T-helper 2 cell treated with Interferon-gamma antibody and Interleukin-4, amounts not matched to agents 5 μg/mL and 100 μg/mL, for 36 hours (primary cell): ENCODE data around the gene DRC7.

Experiments
- DNase-seq: peaks from one replicate; pipeline ENCODE4 v3.0.0; 2021; ENCODE audit warnings: low spot score
- H3K27ac Mint-ChIP-seq: one replicate; pipeline ENCODE4 v1.8.0; 2021; ENCODE audit warnings: mild to moderate bottlenecking, mixed read lengths
- H3K27me3 Mint-ChIP-seq: one replicate; pipeline ENCODE4 v1.8.0; 2021; ENCODE audit warnings: low read depth, mixed read lengths
- H3K36me3 Mint-ChIP-seq: one replicate; pipeline ENCODE4 v1.8.0; 2021; ENCODE audit warnings: low read depth, mixed read lengths
- H3K4me1 Mint-ChIP-seq: one replicate; pipeline ENCODE4 v1.8.0; 2021; ENCODE audit warnings: low read depth, mixed read lengths
- H3K4me3 Mint-ChIP-seq: one replicate; pipeline ENCODE4 v1.8.0; 2022; ENCODE audit warnings: mild to moderate bottlenecking, moderate library complexity, mixed read lengths
- H3K9me3 Mint-ChIP-seq: one replicate; pipeline ENCODE4 v1.8.0; 2021; ENCODE audit warnings: mixed read lengths

Gene DRC7

DNA sequence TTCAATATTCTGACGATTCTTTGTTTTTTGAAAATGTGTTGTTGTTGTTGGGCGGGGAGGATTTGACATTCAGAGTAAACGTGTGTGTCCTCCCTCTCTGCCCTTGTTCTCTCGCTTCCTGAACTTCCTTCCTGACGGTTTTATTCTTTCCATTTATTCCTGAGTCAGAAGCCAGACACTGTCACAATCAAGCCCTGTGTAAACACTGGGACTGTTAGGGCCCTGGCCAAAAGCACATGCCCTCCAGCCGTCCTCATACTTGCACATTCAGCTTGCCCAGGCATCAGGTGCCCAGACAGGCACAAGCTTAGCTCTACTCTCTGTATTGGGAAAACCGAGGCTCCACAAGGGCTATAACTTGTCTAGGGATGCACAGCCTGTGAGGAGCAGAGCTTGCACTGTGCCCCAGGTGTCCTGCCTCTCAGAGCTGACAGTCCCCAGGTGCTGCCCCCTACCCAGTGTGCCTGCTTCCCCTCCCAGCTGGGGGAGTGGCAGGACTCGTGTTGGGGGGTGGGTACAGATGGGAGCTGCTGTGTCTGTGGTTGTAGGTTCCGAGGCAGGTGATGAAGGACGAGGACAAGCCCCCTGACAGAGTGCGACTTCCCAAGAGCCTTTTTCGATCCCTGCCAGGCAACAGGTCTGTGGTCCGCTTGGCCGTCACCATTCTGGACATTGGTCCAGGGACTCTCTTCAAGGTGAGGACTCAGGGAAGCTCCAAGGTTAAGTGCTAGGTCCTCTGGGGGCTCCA lies 16.8 kb upstream of the DRC7 start:
- Mint-ChIP-seq H3K36me3 (no peaks in the 10 kb centered on the region), H3K4me3 (no peak overlapping the region), H3K9me3 (no peaks in the 10 kb centered on the region), H3K4me1 (no peaks in the 10 kb centered on the region), H3K27me3 (peaks cover 15% of the 10 kb centered on the region), H3K27ac (no peak overlapping the region)
- no peak for DNase-seq

GRCh38 chr16:57679016-57679415 lies 15.6 kb upstream of the DRC7 start:
- Mint-ChIP-seq H3K27ac (no peak overlapping the region), H3K4me3 (no peak overlapping the region), H3K27me3 (peaks cover 6% of the 10 kb centered on the region), H3K4me1 (no peaks in the 10 kb centered on the region), H3K9me3 (no peaks in the 10 kb centered on the region), H3K36me3 (no peaks in the 10 kb centered on the region)
- no peak for DNase-seq

DNA sequence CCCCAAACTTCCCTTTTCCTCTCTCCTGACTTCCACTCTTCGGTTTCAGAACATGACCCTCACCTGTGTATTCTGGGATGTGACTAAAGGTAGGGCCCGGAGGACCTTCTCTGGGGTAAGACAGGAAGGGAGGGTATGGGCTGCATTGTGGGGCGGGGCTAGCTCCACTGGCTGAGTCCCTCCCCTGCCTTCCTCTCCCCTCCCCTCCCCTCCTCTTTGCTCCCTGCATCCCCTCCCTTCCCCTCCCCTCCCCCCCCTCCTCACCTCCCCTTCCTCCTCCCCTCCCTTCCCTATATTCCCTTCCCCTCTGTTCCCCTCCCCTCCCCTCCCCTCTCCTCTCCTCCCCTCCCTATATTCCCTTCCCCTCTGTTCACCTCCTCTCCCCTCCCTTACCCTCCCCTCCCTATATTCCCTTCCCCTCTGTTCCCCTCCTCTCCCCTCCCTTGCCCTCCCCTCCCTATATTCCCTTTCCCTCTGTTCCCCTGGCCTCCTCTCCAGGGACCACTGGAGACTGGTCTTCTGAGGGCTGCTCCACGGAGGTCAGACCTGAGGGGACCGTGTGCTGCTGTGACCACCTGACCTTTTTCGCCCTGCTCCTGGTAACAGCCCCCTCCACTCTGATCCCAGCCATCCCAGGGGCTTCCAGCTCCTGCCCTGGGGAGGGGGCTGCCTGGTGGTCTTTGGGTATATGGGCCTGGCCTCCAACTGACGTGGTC lies 14.7 kb upstream of the DRC7 start:
- no peak overlapping the region for H3K27ac Mint-ChIP-seq
- no peaks in the 10 kb centered on the region for H3K9me3 Mint-ChIP-seq
- H3K27me3 Mint-ChIP-seq = peaks cover 5% of the 10 kb centered on the region
- no peak for DNase-seq
- H3K4me1 Mint-ChIP-seq = no peaks in the 10 kb centered on the region
- no peak overlapping the region for H3K4me3 Mint-ChIP-seq
- H3K36me3 Mint-ChIP-seq = no peaks in the 10 kb centered on the region

- no peaks in the 10 kb centered on the region for H3K36me3 Mint-ChIP-seq
- H3K9me3 Mint-ChIP-seq = no peaks in the 10 kb centered on the region
- peaks cover 5% of the 10 kb centered on the region for H3K27me3 Mint-ChIP-seq
- H3K4me3 Mint-ChIP-seq = no peak overlapping the region
- H3K4me1 Mint-ChIP-seq = no peaks in the 10 kb centered on the region
- H3K27ac Mint-ChIP-seq = no peak overlapping the region
- DNase-seq = no peak
These were observed 13.7 kb upstream of the DRC7 start for GRCh38 chr16:57680842-57681375.

- Mint-ChIP-seq H3K27me3 (peaks cover 2% of the 10 kb centered on the region), H3K27ac (no peak overlapping the region), H3K4me3 (no peak overlapping the region), H3K4me1 (no peaks in the 10 kb centered on the region), H3K9me3 (no peaks in the 10 kb centered on the region), H3K36me3 (no peaks in the 10 kb centered on the region)
- no peak for DNase-seq
These were observed 12.5 kb upstream of the DRC7 start for GRCh38 chr16:57681950-57682728.

GRCh38 chr16:57682809-57683635 lies 11.6 kb upstream of the DRC7 start:
- Mint-ChIP-seq H3K27me3 (no peaks in the 10 kb centered on the region), H3K36me3 (no peaks in the 10 kb centered on the region), H3K9me3 (no peaks in the 10 kb centered on the region), H3K27ac (no peak overlapping the region), H3K4me1 (no peaks in the 10 kb centered on the region), H3K4me3 (no peak overlapping the region)
- no peak for DNase-seq

GRCh38 chr16:57683636-57684545 lies 10.7 kb upstream of the DRC7 start:
- Mint-ChIP-seq H3K27me3 (no peaks in the 10 kb centered on the region), H3K9me3 (no peaks in the 10 kb centered on the region), H3K36me3 (no peaks in the 10 kb centered on the region), H3K4me1 (peaks cover 4% of the 10 kb centered on the region), H3K27ac (no peak overlapping the region), H3K4me3 (no peak overlapping the region)
- no peak for DNase-seq

GRCh38 chr16:57684626-57685358 lies 9.8 kb upstream of the DRC7 start:
- Mint-ChIP-seq H3K27ac (no peak overlapping the region), H3K36me3 (no peaks in the 10 kb centered on the region), H3K4me1 (peaks cover 13% of the 10 kb centered on the region), H3K9me3 (no peaks in the 10 kb centered on the region), H3K27me3 (no peaks in the 10 kb centered on the region), H3K4me3 (no peak overlapping the region)
- DNase-seq = no peak

DNA sequence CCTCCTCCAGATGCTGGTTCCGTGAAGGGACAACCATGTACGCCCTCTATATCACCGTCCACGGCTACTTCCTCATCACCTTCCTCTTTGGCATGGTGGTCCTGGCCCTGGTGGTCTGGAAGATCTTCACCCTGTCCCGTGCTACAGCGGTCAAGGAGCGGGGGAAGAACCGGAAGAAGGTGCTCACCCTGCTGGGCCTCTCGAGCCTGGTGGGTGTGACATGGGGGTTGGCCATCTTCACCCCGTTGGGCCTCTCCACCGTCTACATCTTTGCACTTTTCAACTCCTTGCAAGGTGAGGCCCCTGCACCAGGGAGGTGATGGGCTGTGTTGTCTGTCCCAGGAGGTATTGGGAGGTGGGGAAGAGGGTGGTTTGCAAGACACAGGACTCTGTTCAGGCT lies 9.0 kb upstream of the DRC7 start:
- H3K36me3 Mint-ChIP-seq = no peaks in the 10 kb centered on the region
- no peak overlapping the region for H3K4me3 Mint-ChIP-seq
- H3K27ac Mint-ChIP-seq = no peak overlapping the region
- peaks cover under 1% of the 10 kb centered on the region for H3K27me3 Mint-ChIP-seq
- H3K4me1 Mint-ChIP-seq = peaks cover 20% of the 10 kb centered on the region
- DNase-seq = no peak
- no peaks in the 10 kb centered on the region for H3K9me3 Mint-ChIP-seq

DNA sequence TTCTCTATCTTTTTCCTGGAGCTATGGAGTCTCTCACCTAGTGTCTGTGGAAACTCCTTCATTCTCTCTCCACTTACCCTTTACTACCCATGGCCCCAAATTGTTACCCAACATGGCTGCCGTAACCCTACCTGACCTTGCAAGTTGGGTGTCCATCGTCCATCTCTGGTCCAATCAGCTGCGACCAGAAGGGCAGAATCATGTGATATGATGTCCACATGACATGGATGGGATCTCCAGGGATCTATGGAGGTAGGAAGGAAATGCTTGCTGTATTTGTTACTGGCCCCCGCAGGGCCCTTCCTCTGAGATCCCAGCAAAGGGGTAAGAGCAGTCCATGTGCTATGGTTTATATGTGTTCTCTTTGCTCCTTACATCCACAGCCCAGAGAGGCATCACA lies 8.0 kb upstream of the DRC7 start:
- Mint-ChIP-seq H3K4me3 (no peak overlapping the region), H3K9me3 (no peaks in the 10 kb centered on the region), H3K27ac (no peak overlapping the region), H3K36me3 (no peaks in the 10 kb centered on the region), H3K4me1 (peaks cover 22% of the 10 kb centered on the region), H3K27me3 (peaks cover 3% of the 10 kb centered on the region)
- DNase-seq = no peak

DNA sequence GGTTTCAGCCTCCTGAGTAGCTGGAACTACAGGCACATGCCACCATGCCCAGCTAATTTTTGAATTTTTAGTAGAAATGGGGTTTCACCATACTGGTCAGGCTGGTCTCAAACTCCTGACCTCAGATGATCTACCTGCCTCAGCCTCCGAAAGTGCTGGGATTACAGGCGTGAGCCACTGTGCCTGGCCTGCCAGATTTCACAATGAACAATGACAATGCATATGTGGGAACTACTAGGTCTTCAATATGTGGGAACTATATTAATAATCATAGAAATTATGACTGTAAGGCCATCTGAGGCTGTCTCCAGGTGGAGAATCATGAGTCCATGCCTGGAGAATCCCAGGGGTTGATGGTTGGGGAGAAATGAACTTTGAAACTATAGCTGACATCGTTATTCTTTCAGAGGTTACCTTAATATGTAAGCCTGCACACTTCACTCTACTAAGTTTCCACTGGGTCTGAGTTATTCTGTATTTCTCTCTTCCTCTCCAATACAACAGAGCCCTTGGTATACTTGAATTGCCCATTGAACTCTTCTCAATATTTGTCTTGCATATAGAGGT lies 7.2 kb upstream of the DRC7 start:
- no peak overlapping the region for H3K27ac Mint-ChIP-seq
- H3K9me3 Mint-ChIP-seq = no peaks in the 10 kb centered on the region
- no peaks in the 10 kb centered on the region for H3K36me3 Mint-ChIP-seq
- no peak overlapping the region for H3K4me3 Mint-ChIP-seq
- peaks cover 22% of the 10 kb centered on the region for H3K4me1 Mint-ChIP-seq
- no peak for DNase-seq
- peaks cover 7% of the 10 kb centered on the region for H3K27me3 Mint-ChIP-seq

- Mint-ChIP-seq H3K27me3 (peaks cover 8% of the 10 kb centered on the region), H3K27ac (no peak overlapping the region), H3K36me3 (no peaks in the 10 kb centered on the region), H3K4me3 (no peak overlapping the region), H3K4me1 (peaks cover 22% of the 10 kb centered on the region), H3K9me3 (no peaks in the 10 kb centered on the region)
- no peak for DNase-seq
These were observed 6.1 kb upstream of the DRC7 start for GRCh38 chr16:57688487-57688986.
